Embryonic facial prominence (tissue), 1 donor: ENCODE results near the gene DOC2A.
A peak's percentile ranks its signal among the peaks of the same experiment; 100 is the strongest.
"Not testable (repeated sequence)": the region's sequence is repeated elsewhere in the genome, so short reads cannot be mapped to it uniquely, and the experiment has no call there.

Experiments
- DNase-seq: peaks from one replicate; pipeline ENCODE4 v3.0.0-alpha.2; 2016; ENCODE audit errors: extremely low spot score

The DOC2A gene

DNA sequence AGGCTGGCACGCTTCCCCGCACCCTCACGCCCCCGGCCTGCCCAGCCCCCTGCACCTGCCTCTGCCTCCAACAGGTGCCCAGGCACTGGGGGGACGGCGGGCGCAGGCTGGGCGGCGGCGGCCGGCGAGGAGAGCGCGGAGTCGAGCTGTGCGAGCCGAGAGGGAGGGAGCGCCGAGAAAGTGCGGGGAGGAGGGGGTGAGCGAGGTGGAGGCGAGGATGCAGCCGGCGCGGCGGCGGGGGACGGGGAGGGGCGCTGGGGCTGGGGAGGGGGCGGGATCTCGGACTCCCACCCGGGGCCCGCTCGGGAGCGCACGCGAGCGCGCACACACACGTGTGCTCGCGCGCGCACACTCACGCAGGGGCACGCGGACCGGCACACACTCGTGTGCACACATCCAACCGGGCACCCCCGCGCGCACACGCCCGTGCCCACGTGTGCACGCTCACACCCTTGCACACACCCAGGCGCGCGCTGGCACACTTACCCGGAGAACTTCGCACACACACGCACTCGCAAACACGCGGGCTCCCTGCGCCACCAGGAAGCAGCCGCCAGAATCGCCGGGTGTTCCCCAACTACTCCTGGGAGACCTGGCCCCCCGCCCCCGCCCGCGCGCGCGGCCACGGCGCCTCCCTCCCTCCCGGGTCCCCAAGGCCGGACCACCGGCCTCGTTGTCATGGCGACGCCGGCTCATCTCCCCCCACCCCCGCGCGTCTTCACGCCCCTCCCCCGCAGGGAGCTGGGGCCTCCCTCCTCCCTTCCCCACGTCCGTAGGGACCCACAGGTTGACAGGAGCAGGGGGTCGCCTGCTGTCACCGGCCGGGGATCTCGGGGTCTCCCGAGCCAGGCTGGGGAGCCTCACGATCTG lies at the start of gene DOC2A:
TSS of gene DOC2A (minus strand) at position 184 of the 870 bp plus-strand sequence. CDS start 805 bp downstream, outside the sequence.
- no peak for DNase-seq

DNA sequence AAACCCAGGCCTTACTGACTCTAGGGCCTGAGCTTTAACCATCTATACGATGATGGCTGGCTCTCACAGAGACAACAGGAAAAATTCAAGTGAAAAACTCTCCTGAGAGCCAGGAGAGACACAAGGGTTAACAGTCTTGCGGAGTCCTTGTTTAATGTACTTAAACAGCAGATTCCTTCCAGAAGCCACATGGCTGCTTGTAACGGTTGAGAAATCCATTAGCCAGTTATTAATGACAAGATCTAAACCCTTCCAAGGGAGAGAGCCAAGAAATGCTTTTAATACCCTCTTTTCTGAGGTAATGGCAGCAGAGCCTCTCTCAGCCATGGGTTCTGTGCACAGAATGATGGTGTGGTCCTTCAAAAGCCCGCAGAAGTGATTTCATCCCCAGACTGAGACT lies 49.5 kb upstream of the DOC2A start:
- DNase-seq = no peak

DNA sequence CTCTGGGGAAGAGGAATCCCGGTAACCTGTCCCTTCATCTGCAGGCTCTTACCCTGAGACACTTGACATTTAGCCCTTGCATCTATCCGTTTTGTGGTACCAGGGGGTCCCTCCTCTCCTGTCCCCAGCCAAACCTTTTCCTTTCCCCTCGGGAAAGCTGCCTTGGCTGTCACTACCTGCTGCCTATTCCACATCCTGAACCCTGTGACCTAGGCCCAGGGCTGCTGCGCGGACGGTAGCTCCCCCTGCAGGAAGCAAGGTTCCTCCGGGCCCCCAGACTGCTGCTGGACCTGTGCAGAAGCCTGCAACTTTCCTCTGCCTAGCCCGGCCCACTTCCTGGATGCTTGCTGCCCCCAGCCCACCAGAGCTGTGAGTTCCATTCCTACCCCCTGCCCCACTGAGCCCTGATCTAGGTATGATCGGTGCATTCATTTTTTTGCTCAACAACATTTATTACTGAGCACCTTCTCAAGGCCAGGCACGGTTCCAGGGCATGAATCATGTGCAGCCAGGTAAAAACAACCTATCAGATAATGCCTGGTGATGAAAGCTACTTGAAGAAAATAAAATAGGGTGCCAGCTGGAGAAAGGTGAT lies 44.2 kb upstream of the DOC2A start:
- no peak for DNase-seq

DNA sequence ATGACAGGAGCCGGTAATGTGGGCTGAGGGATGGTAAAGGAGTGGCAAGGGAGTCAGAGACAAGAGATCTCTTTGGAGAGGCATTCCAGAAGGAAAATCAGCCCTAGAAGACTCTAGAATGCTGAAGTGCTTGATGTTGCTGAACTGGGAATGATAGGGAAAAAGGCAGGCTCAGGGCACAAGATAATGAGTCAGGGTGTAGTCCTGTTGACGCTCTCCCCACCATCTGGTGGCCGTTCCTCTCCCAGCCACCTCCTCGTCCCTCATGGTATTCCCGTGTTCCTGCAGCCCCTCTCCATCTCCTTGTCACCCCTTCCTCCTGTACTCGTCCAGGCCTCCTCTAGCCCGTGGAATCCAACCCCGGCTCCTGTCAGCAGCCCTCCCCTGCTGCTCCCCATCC lies 43.6 kb upstream of the DOC2A start:
- no peak for DNase-seq

DNA sequence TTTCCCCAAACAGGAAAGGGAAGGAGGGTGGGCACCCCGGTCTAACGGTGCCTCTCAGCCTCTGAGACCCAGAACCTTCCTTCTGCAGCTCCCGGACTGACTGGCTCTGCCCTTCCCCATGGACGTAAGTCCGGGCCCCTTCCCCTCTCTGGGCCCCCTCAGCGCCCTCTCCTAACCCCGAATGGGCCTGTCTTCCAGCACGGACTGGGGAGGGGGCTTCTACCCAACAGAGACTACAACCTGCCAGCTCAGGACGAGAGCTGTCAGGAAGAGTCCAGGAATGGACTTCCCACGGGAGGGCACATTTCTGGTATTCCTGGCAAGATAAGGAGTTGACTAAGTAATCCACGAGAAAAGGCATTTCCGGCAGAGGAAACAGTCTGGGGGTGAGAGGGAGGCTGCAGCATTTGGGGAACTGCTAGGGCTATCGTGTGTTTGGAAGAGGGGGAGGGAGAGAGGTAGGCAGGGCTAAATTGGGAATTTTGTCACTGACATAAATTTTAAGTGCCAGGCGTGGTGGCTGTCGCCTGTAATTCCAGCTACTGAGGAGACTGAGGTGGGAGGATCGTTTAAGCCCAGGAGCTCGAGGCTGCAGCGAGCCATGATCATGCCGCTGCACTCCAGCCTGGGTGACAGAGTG lies 42.7 kb upstream of the DOC2A start:
- no peak for DNase-seq

DNA sequence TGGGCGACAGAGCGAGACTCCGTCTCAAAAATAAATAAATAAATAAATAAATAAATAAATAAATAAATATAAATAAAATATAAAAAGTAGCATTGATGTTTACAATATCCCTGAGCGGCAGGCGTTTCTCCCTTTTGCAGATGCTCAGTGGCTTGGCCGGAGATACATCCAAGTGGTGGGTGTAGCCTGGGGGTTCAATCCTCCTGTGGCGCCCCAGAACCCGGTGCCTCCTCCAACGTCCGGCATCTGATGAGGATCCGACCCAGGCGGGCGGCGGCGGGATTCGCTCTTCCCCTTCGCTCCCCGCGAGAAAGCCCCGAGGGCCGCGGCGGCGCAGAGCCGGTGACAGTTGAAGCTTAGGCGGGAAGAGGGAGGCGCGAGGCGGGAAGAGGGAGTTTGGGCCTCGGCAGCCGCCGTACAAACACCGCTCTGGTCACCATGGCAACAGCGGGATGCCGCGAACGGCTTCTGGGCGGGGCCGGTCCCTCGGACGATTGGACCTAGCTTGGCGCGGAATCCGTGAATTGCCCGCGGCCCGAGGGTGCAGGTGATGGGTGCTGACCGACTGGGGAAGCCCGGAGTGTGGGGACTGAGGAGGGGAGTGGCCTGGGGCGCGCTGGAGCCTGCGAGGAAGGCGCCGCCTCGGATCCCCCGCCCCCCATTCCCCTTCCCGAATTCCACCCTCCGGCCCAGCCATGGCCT lies 42.0 kb upstream of the DOC2A start:
- DNase-seq = peak; percentile 80

DNA sequence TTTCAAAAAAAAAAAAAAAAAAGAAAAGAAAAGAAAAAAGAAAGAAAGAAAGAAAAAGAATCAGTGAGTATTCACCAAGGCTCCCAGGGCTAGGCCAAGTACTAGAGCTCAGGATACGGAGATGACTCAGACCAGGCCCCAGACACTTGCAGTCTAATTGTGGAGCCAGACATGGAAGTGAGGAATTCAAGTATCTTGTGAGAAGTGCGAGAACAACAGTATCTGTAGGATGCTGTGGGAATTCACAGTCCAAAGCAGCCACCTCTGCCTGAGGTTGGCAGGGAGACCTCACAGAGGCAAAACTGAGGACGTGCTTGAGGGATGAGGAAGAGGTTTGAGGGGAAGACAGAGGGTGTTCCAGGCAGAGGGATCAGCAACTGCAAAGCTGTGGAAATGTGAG lies 40.7 kb upstream of the DOC2A start:
- DNase-seq = no peak

DNA sequence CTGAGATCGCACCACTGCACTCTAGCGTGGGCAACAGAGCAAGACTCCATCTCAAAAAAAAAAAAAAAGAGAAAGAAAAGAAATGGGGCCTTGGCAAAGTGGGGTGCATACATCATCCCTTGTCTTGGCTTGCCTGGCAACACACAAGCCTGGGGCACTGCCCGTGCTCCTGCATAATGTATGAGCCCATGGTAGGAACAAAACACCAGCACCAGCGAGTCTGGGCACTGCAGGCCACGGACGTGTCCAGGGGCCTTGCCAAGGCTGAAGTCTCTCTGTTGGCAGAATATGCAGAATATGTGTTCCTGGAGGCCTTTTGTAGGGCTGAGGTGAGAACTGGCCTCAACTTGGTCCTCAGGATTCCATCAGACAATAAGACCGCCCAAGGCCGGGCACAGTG lies 39.0 kb upstream of the DOC2A start:
- DNase-seq = no peak

DNA sequence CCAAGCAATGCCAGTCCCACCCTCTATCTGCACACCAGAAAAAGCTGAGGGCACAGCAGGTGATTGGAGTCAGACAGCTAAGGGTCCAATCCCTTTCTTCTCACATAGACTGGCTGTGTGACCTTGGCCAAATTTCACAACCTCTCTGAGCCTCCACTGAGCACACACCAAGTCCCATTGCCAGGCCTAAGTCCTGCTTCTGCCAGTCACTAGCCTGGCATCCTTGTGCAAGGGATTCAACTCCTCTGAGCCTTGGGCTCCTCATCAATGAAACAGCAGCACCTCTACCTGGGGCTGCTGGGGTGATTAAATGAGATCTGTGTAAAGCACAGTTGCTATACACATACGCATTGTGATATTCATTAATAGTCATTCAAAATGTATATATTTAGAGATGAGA lies 35.8 kb upstream of the DOC2A start:
- no peak for DNase-seq

DNA sequence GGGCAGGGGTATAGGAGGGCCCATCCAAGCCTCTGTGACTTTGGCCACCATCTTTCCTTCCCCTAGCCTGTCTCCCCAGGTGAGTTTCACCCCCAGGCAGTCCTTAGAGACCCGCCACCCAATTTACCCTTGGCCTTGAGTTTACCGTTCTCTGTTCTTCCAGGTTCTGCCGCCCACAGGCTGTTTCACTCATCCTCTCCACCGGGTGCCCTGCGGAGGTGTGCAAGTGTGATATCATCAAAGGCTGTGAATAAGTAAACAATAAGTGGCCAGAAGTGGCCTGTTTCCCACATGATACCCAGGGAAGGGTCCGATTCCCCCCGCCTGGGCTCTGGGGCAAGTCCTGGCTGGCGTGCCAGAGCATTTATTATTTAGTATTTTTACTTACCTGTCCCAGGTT lies 35.4 kb upstream of the DOC2A start:
- no peak for DNase-seq

DNA sequence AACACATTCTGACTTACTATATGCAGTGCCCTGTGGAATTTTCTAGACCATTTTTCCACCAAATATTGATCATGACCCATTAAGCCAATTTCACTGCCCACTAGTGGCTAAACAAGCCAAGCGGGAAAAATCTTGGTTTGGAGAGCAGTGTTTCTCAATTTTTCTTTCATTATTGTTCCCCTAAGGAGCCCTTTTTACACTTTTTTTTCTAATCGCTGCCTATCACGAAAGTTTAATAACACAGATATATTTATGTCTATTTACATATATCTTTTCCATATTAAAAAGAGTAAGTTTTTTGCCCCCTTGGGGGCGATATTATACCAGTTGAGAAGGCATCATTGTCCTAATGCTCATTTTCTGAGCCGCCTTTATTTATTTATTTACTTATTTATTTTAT lies 31.0 kb upstream of the DOC2A start:
- no peak for DNase-seq

DNA sequence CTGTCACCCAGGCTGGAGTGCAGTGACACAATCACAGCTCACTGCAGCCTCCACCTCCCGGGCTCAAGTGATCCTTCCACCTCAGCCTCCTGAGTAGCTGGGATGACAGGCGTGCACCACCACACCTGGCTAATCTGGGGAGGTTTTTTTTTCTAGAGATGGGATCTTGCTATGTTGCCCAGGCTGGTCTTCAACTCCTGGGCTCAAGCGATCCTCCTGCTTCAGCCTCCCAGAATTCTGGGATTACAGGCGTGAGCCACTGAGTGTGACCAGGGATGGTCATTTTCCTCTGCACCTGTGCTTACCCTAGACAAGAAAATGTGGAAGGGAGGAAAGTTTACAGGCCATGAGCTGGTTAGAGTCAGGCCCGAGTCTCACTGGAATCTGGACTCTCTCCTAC lies 29.9 kb upstream of the DOC2A start:
- DNase-seq = not testable (repeated sequence)

DNA sequence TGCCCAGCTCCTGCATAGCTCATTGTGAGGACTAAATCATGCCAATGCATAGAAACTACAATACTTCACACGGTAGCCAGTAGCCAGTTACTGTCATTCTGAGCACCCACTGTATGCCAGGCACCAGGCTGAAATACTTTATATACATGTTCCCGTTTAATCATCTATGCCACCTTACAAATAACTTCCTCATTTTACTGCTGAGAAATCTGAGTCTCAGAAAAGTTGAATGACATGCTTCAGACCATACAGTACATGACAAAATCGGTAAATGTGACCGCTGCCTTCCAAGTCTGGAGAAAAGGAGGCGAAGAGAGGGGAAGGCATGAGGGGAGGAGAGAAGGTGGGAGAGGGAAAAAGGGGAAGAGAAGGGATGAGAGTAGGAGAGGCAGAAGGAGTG lies 29.4 kb upstream of the DOC2A start:
- DNase-seq = no peak

DNA sequence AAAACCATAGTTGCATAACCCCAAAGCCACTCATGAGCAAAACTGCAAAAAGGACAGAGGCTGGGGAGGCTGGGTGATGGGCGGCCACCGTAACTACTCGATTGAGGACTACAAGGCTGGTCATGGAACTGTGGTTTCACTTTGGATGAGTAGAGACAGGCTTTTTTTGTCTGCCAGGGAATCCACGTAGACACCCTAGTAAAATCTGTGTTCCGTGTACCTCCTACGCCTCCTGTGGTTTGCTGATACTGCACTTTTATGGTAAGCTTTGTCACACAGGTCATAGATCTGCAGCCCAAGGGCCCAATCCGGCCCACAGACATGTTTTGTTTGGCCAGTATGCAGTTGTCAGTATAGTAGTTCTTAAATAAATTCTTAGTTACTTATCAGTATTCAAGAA lies 22.4 kb upstream of the DOC2A start:
- no peak for DNase-seq

DNA sequence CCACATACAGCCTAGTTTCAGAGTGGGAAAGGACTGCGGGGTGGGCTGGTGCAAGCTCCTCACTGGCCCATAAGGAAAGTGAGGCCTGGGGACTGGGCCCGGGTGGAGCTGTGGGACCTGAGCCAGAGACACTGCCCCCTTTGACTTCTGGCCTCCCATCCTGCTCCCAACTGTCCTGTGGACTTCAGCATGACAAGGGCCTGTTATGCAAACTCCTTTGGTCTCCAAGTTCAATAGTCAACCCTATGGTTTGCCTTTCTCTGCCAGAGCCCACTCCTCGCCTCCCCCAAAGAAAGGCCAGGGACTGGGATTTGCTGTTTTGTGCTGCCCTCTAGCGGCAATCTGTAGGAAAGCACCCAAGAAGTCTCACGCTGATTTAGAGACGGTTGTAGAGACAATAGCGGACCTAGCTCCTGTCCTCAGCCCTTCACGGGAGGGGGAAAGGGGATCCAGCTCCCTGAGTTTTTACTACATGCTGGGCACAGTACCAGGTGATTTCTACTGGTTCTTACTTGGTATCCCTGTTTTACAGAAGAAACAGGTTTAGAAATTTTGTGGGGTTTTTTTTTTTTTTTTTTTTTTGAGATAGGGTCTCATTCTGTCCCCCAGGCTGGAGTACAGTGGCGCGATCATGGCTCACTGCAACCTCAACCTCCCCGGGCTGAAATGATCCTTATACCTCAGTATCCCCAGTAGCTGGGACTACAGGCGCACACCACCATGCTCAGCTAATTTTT lies 21.4 kb upstream of the DOC2A start:
- DNase-seq = no peak

DNA sequence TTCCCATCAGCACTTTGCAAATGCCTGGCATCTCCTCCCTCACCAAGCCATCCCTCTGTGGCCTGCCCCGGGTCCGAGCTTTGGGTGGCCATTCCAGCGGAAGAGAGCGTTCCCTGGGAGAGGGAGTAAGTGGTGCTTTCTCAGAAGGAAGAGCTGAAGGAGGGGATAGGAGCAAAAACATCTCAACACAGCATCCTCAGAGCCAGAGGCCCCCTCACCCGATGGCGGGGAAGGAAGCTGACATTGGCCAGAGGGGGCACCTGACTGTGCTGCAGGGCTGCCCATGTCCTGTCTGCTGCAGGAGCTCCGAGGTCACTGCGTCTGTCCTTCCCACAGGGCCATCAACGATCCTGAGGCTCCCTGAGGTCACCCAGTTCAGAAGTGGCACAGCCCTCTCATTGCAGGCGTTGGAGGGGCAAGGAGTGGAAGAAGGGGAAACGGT lies 20.7 kb upstream of the DOC2A start:
- no peak for DNase-seq

DNA sequence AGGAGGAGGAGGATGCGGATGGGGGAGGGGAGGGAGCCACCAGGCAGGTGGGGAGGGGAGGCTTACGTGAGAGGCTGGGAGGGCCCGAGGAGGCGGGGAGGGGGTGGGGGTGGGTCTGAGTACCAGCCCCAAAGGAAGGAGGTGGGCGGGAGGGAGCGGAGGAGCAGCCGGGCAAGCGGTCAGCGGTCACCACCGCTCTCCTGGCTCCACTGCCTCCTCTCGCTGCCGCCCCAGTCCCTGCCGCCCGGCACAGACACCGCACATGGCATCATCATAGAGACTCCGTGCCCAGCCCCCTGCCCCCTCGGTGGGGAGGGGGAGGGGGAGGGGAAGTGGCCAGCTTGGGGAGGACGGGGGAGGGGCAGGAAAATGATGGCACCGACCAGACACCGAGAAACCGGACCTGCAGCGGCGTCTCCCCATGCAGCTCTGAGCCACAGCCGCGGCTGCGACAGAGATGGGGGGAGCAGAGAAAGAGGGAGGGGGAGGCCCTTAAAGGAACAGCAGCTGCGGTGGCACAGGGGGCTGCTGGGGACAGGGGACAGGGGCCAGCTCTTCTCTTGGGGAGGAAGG lies 20.1 kb upstream of the DOC2A start, which contains the start of gene TLCD3B:
TSS of gene TLCD3B (minus strand) at position 431 of the 573 bp plus-strand sequence. CDS start 744 bp downstream, outside the sequence.
- DNase-seq = no peak

DNA sequence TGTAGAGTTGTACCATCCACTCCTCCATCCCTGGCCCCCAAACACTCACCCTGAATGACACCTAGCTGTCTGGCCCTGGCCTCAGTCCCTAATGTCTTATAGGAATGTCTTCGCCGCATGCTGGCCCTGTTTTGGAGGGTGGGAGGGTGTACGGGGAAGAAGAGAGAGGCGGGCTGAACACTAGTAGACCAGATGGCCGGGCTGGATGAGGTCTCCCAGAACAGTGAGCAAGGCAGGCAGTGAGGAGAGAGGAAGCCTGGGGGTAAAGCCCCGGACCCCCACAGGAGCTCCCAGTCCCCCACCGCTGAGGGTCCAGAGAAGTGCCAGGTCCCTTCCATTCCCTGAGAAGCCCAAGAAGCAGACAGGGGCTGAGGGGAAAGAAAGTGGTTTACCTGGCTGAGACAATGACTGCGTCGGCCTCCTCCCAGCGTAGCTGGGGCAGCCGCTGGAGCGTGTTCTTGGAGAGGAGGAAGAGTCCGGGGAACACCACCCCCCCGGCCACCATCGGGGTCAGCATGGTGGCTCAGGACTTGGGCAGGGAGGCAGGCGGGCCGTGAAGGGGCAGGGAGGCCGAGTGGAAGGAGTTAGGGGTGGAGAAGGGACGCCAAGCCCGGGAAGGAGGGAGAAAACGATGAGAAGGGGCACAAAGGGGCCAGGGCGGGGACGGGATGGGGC lies 19.3 kb upstream of the DOC2A start:
- DNase-seq = no peak

DNA sequence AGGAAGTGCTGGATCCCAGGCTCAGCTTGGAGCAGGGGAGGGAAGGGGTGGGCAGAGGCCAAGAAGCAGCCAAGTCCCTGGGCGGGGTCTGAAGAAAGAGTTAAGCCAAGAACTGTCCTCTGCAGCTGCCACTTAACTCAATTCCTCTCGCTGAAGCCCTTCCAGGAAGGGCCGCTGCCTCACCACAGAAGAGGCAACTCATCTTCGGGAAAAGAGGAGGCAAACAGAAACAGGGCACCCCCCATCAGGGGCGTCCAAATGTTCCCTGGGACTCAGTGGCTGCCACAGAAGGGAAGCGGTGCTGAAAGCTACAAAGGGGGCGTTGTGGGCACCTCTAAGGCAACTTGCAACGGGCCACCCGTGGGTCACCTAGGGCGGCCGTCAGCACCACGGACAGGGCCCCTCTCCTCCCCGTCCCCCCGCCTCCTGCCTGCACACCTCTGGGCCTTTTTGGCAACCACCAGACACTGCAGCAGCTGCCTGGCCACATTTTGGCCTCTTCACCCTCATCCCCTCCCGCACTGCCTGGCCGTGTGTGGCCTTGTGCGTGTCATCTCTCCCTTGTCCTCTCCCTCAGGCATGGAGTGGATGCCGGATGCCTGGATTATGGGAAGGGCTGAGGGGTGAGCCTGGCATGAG lies 17.7 kb upstream of the DOC2A start:
- DNase-seq = no peak
